GM19035 (cell line): ENCODE data around the gene RNF26.

Source experiments
- ATAC-seq: cut with Tn5 transposase; IDR thresholded peaks from one replicate; pipeline ENCODE4 v1.9.1; 2021; ENCODE audit not compliant: unreplicated experiment

RNF26 gene

DNA sequence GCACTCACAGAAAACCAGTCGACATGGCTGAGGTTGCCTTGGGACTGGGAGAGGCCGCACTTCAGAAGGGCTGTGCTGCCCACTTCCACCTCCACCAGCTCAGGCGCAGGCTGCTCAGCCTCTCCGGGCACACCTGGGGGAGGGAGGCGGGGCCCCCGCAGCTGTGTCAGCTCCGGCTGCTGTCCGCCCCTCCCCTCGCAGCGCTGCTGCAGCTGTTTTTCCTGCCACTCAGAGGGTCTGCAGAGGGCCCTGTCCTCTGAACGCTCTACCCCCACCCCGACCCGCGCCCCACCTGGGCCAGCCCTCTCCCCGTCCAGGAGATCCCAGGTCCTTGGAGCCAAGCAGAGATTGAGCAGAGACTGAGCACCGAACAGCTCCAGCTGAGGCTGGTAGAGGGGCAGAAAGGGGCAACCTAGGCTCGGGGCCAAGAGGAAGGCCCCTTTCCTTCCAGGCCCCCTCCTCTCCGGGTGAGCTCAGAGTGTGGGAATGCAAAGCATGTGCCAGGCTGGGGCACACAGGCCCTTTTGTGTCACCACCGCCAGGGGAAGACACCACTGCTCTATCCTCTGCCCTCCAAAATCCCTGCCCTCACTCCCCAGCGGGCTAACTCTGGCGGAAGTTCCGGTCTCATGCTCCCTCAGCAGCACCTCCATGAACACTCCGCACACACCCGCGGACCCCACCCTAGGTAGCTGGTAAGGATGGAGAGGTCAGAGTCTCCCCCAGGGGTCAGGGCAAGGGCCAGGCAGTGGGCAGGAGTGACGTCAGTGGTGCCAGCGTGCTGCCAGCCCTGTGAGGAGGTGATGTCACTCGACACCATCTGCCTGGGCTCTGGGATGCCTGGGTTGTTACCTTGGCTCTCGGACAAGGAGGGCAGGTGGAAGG, 19.0 kb upstream of the RNF26 start:
- ATAC-seq, result no peak

DNA sequence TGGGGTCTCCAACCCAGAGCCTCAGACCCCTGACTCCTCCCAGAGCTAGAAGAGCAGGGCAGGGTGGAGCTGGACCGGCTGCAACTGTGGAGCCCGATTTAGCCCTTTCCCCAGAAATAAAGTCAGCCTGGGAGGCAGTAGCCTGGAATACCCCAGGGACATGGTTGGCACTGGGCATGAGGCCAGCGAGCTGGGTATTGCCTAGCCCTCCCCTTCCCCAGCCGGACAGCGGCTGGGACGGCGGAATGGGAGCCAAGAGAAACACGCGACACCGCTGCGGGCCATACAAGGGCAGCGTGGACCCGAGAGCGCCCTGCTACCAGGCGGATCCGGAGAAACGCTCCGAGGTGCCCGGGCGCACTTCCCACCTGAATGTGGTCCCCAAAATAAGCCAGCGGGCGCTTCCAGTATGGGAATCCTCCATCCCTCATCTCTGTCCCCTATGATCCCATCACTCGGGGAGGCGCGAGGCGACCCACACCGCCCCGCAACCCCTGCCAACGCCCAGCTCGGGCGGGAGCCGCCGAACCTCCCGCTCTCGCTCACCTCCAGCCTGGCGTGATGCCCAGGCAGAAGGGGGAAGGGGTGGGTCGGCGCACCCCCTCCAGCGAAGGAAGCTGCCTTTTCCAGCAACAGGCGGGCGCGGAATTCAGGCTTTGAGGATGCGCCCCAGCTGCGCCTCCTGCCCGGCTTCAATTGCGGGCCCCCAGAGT, 18.2 kb upstream of the RNF26 start:
- ATAC-seq, result no peak

GRCh38 chr11:119316729-119317591, 17.4 kb upstream of the RNF26 start, which contains the start of gene MCAM:
Gene MCAM (minus strand): TSS chr11:119317130. CDS start chr11:119317101, 29 bp downstream.
- no peak for ATAC-seq

GRCh38 chr11:119317592-119318239, 16.6 kb upstream of the RNF26 start:
- no peak for ATAC-seq

DNA sequence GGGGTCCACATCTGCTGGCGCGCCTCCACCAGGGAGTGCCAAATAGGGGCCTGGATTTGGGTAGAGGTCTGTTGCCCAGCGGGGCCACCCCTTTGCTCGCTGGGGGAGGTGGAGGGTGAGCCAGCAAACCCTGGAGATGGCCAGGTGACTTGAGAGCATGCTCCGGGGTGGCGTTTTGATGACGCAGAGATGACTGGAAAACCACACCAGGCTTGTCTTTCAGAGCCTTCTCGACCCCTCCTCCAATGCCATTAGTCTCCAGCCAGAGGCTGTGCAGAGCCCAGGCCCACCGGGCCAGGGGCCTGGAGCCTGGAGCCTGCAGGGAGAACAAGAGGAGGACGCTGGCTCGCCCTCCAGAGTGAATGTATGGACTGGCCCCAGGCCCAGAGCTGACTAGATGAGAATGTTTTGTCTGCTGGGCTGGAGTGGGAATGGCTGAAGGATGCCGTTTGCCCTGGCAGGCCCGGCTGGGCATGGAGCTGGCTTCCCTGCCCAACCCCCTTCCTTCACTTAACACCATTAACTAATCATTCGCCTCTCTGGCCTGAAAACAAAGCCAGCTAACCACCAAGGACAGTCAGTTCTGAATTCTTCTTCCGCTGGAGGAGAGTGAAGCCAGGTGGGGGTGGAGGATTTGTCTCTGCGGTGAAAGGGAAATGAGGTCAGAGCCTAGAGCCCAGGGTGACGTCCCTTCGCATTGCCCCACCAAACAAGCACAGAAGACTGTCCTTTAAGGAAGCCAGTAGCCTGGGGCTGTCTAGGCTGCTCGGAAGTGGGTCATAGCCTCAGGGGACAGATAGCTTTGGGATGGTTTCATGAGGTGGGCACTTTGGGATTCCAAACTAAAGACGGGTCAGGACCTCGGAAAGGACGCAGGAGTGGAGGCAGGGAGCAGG, 15.8 kb upstream of the RNF26 start:
- no peak for ATAC-seq

DNA sequence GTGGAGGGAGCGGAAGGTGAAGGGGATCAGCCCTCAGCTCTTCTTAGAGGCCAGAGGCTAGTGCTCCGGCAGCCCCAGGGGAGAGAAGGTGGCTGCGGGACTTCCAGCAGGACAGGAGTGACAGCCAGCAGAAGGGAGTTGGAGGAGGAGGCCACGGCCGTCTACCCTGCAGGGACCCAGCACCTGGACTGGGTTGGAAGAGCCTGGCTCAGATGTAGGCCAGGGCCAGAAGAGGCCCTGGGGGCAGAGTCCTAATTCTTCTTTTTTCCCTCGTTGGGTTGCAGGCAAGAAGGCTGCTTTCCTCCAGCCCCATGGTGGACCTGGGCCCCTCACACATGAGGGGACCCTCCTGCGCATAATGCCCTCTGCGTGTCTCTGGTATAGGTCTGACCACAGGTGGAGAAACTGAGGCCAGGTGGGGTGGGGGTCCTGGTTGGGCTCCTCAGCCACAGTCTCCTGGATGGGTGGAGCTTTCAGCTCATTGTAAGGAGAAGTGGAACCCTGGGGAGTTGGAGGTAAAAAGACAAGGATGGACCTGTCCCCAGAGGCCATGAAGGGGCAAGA, 15.1 kb upstream of the RNF26 start:
- ATAC-seq, result no peak

GRCh38 chr11:119319700-119320239, 14.6 kb upstream of the RNF26 start:
- no peak for ATAC-seq

- no peak for ATAC-seq
Measured at GRCh38 chr11:119320240-119320775, 14.0 kb upstream of the RNF26 start.

DNA sequence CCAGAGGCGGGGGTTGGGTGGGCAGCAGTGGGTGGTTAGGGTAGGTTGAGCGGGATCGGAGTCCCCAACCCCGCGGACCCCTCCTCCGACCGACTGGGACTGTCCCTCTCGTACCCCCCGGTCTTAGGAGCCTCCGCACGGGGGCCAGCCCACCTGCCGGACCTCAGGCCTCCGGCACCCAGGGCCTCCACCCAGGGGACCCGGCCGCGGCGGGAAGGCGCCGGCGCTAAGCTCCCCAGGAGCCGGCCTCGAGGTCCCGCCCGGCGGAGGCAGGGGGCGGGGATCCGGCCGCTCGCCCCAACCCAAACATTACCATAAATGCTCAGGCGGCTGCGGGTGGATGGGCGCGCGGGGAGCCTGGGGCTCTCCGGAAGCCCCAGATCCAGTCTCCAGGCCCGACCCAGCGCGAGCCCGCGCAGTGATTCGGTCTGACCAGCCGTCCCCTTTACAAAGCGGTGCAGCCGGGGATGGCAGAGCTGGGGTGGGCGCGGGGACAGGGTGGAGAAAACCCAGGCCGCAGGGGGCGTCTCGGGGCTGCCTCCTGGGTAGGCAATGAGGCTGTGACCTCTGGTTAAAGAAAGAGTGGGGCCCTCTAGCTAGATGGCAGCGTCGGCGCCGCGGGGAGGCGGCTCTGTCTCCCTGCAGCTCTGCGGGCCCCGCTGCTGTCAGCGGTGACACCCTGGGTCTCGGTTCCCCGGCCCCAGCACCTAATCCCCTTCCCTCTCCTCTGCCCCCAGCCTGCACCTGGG, 13.4 kb upstream of the RNF26 start:
- ATAC-seq, result peak; percentile 48

- no peak for ATAC-seq
Measured at GRCh38 chr11:119322360-119322739, 12.0 kb upstream of the RNF26 start.

GRCh38 chr11:119322921-119323531, 11.3 kb upstream of the RNF26 start:
- no peak for ATAC-seq

- no peak for ATAC-seq
Measured at GRCh38 chr11:119323532-119324033, 10.7 kb upstream of the RNF26 start.

- ATAC-seq, result no peak
Measured at GRCh38 chr11:119324189-119324588, 10.1 kb upstream of the RNF26 start.

GRCh38 chr11:119329320-119329719, 5.0 kb upstream of the RNF26 start:
- no peak for ATAC-seq

DNA sequence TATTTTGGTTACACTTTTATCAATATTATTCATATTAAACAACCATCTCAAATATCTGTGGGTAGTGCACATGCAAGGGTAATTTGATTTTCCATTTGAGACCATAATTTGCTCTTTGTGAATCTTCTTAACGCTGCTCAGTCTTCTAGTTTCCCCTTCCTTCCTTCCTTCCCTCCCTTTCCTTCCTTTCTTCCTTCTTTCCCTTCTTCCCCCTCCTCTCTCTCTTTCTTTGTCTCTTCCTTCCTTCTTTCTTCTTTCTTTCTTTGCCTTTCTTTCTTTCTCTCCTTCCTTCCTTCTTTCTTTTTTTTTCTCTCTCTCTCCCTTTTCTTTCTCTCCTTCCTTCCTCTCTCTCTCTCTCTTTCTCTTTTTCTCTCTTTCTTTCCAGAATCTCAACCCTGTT, 4.1 kb upstream of the RNF26 start:
- ATAC-seq, result no peak

GRCh38 chr11:119332111-119332765, 2.1 kb upstream of the RNF26 start:
- no peak for ATAC-seq

GRCh38 chr11:119335091-119335654, 846 bp downstream of the RNF26 start:
- ATAC-seq, result no peak
